DOHH2 (cell line): ENCODE data around the gene SLAIN1.

Experiments used
- H3F3A ChIP-seq: fragments of 200-600 bp; sonication (generic), shearing (Covaris generic); 2 replicates; pipeline ENCODE4 v1.6.0; 2016; ENCODE audit warnings: antibody characterized with exemption, mild to moderate bottlenecking; ENCODE audit not compliant: control insufficient read depth, insufficient read depth
- H3K27ac ChIP-seq: fragments of 200-600 bp; sonication (generic); 2 replicates; pipeline ENCODE4 v1.5.1; 2014; ENCODE audit warnings: low read depth, mild to moderate bottlenecking, low read length, moderate library complexity
- H3K27me3 ChIP-seq: fragments of 200-600 bp; sonication (generic); 2 replicates; pipeline ENCODE4 v1.6.1; 2014; ENCODE audit warnings: mild to moderate bottlenecking, low read length, mixed read lengths; ENCODE audit not compliant: control insufficient read depth
- H3K36me3 ChIP-seq: fragments of 200-600 bp; sonication (generic); 2 replicates; pipeline ENCODE4 v1.6.1; 2014; ENCODE audit warnings: mild to moderate bottlenecking, low read length, moderate library complexity, mixed read lengths; ENCODE audit not compliant: control insufficient read depth
- H3K4me1 ChIP-seq: fragments of 200-600 bp; sonication (generic); 2 replicates; pipeline ENCODE4 v1.6.1; 2014; ENCODE audit warnings: mild to moderate bottlenecking, low read length, mixed read lengths; ENCODE audit not compliant: control insufficient read depth
- H3K4me2 ChIP-seq: fragments of 200-600 bp; sonication (generic); 2 replicates; pipeline ENCODE4 v1.6.0; 2014; ENCODE audit warnings: mild to moderate bottlenecking, low read length, moderate library complexity
- H3K4me3 ChIP-seq: fragments of 200-600 bp; sonication (generic); 2 replicates; pipeline ENCODE4 v1.5.1; 2014; ENCODE audit warnings: mild to moderate bottlenecking, low read length, mixed read lengths
- H3K79me2 ChIP-seq: fragments of 200-600 bp; sonication (generic); 2 replicates; pipeline ENCODE4 v1.6.1; 2014; ENCODE audit warnings: mild to moderate bottlenecking, low read length, mixed read lengths; ENCODE audit not compliant: control insufficient read depth
- H3K9me2 ChIP-seq: fragments of 200-600 bp; sonication (generic); replicated peaks from 2 replicates; pipeline ENCODE4 v1.6.1; 2014; ENCODE audit warnings: mild to moderate bottlenecking, low read length, mixed read lengths; ENCODE audit not compliant: control insufficient read depth
- H3K9me3 ChIP-seq: fragments of 200-600 bp; sonication (generic); 2 replicates; pipeline ENCODE4 v1.6.1; 2014; ENCODE audit warnings: antibody characterized with exemption, low read length, mixed read lengths; ENCODE audit not compliant: control insufficient read depth, insufficient read depth
- H4K20me1 ChIP-seq: fragments of 200-600 bp; sonication (generic); 2 replicates; pipeline ENCODE4 v1.6.0; 2014; ENCODE audit warnings: low read depth, mild to moderate bottlenecking, antibody characterized with exemption, low read length, moderate library complexity; ENCODE audit not compliant: control insufficient read depth, insufficient read depth
- CTCF ChIP-seq: fragments of 200-600 bp; sonication (generic); IDR thresholded peaks from one replicate; pipeline ENCODE4 v1.5.1; 2014; ENCODE audit warnings: antibody characterized with exemption, mild to moderate bottlenecking, low read depth, low read length; ENCODE audit not compliant: poor library complexity, severe bottlenecking
- EZH2phosphoT487 ChIP-seq: fragments of 200-600 bp; sonication (generic); IDR thresholded peaks from 2 replicates; pipeline ENCODE4 v1.6.1; 2017; ENCODE audit warnings: borderline replicate concordance, mild to moderate bottlenecking, antibody characterized with exemption, low read length, moderate library complexity, mixed read lengths

The SLAIN1 gene

GRCh38 chr13:77717508-77717907 is 20.0 kb downstream of the SLAIN1 start:
- no peak overlapping the region for H3K4me2 ChIP-seq
- H3K9me3 ChIP-seq = no peaks in the 10 kb centered on the region
- no peaks in the 10 kb centered on the region for H4K20me1 ChIP-seq
- H3K4me1 ChIP-seq = peaks cover 15% of the 10 kb centered on the region
- peaks cover 23% of the 10 kb centered on the region for H3K79me2 ChIP-seq
- TF ChIP-seq EZH2phosphoT487 (no peak), CTCF (no peak)
- no peaks in the 10 kb centered on the region for H3K27me3 ChIP-seq
- H3K27ac ChIP-seq = no peak overlapping the region
- no peaks in the 10 kb centered on the region for H3K9me2 ChIP-seq
- no peak overlapping the region for H3K4me3 ChIP-seq
- peaks cover 14% of the 10 kb centered on the region for H3K36me3 ChIP-seq
- H3F3A ChIP-seq = no peaks in the 10 kb centered on the region

- TF ChIP-seq EZH2phosphoT487 (no peak), CTCF (no peak)
- no peak overlapping the region for H3K4me3 ChIP-seq
- no peaks in the 10 kb centered on the region for H3K9me3 ChIP-seq
- 0 out of 2 replicates have a peak overlapping the region, but pooled peaks have one; percentile 9 for H3K4me2 ChIP-seq
- peaks cover 15% of the 10 kb centered on the region for H3K4me1 ChIP-seq
- peaks cover 23% of the 10 kb centered on the region for H3K79me2 ChIP-seq
- no peaks in the 10 kb centered on the region for H3K9me2 ChIP-seq
- H3F3A ChIP-seq = no peaks in the 10 kb centered on the region
- peaks cover 27% of the 10 kb centered on the region for H3K36me3 ChIP-seq
- no peaks in the 10 kb centered on the region for H4K20me1 ChIP-seq
- H3K27me3 ChIP-seq = no peaks in the 10 kb centered on the region
- H3K27ac ChIP-seq = no peak overlapping the region
These were observed 21.6 kb downstream of the SLAIN1 start for GRCh38 chr13:77719128-77719527.

- Histone ChIP-seq H3K4me3 (no peak overlapping the region), H3K9me3 (no peaks in the 10 kb centered on the region), H3K9me2 (no peaks in the 10 kb centered on the region), H4K20me1 (no peaks in the 10 kb centered on the region), H3K79me2 (peaks cover 23% of the 10 kb centered on the region), H3F3A (no peaks in the 10 kb centered on the region), H3K27me3 (no peaks in the 10 kb centered on the region), H3K4me1 (peaks cover 15% of the 10 kb centered on the region), H3K27ac (no peak overlapping the region), H3K4me2 (no peak overlapping the region), H3K36me3 (peaks cover 35% of the 10 kb centered on the region)
- TF ChIP-seq EZH2phosphoT487 (no peak), CTCF (no peak)
These were observed 23.5 kb downstream of the SLAIN1 start for GRCh38 chr13:77720988-77721387.
